NCI-H524 (cell line): ENCODE data around the gene THSD7A.

Experiments
- DNase-seq, 2 experiments: peaks; one replicate each; lab custom pipeline; 2025; lab: John Stamatoyannopoulos, UW

The THSD7A gene

GRCh38 chr7:11332186-11332864 lies 499.7 kb downstream of the THSD7A start:
- no peak for DNase-seq

- no peak for DNase-seq
These were observed 500.6 kb downstream of the THSD7A start for GRCh38 chr7:11331128-11332102.

GRCh38 chr7:11330717-11331116 lies 501.3 kb downstream of the THSD7A start:
- no peak for DNase-seq

GRCh38 chr7:11330208-11330607 lies 501.8 kb downstream of the THSD7A start:
- DNase-seq: no peak

- DNase-seq: no peak
These were observed 502.4 kb downstream of the THSD7A start for GRCh38 chr7:11329626-11330025.

- DNase-seq: peak in 1 of 2 experiments; percentile 20
These were observed 503.7 kb downstream of the THSD7A start for GRCh38 chr7:11328309-11328708.

- DNase-seq: peak; percentile 10 to 74
These were observed 504.4 kb downstream of the THSD7A start for GRCh38 chr7:11327633-11328032.
